Stimulated activated CD4-positive, alpha-beta T cell treated with anti-CD3 and anti-CD28 coated beads, Interleukin-4, amount 100 ng/mL, for 1 hour (primary cell): ENCODE data around the gene PRR30.
"Not testable (repeated sequence)": the region's sequence is repeated elsewhere in the genome, so short reads cannot be mapped to it uniquely, and the experiment has no call there.

Source experiments
- DNase-seq: peaks from one replicate; pipeline ENCODE4 v3.0.0-alpha.2; 2020

PRR30 gene

DNA sequence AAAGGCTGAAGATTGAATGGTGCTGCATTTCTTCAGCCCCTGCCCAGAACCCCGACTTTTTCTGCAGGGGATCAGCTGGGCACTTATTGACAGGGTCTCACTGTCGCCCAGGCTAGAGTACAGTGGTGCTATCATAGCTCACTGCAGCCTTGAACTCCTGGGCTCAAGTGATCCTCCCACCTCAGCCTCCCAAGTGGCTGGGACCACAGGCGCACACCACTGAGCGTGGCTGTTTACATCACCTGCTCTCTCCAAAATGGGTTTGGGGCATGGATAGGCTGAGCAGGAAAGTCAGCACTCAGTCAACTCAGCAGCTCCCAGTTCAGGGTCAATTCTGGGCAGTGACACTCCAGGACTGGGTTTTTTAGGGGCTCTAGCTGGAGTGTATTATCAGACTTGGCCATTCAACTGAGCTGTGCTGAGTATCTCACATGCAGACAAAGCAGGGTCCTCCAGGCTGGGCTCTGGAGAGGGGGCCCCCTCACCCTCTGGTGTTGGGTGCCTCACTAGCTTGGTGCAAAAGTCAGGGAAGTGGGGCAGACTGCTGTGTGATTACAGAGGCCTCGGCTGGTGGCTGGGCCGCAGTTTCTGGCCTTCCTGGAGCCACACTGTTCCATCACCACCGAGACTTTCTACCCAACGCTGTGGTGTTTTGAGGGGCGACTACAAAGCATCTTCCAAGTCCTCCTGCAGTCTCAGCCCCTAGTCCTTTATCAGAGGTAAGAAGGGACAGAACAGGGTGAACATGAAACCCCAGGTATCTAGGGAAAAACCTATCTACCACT is 11.1 kb downstream of the PRR30 start:
- DNase-seq = no peak

DNA sequence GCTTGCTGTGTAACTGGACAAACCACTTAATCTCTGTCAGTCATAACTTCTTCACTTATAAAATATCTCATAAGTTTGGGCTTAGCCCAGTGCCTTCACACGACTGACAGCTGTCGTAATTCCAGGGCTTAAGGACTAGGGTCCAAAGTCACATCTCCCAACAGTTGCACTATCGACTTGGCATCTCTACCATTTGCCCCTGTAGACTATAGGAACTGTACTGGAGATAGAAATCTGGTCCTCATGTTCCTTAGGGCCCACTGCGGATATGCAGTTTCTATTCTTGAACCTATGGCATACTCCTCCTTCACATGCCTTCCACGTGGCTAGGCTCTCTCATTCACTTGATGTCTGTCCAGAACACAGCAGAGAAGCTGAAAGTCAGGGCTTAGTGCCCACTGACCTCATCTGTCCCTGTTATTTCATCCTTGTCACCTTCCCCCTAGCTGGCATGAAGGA is 12.9 kb downstream of the PRR30 start:
- no peak for DNase-seq

DNA sequence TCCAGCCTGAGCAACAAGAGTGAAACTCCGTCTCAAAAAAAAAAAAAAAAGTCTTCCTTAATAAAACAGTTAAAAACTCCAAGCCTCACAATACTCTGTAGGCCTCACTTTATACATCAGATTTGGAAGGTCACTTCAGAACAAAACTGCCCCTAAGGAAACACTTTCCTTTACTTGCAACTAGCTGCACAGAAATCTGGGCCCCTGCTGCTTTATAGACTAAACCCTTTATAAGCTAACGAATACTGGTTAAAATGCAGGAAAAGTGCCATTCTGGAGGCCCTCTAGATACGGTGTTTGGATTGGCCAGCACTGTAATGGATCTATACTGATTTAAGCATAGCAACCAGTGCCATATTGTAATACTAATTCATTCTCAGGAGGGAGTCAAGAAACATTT is 14.1 kb downstream of the PRR30 start:
- no peak for DNase-seq

- peak; percentile 65 for DNase-seq
Measured at GRCh38 chr2:27123302-27124150, 15.7 kb downstream of the PRR30 start, which contains the start of gene ABHD1. Gene ABHD1 (plus strand): TSS chr2:27123815. CDS start chr2:27123949, 134 bp downstream.

GRCh38 chr2:27122791-27123190 is 16.4 kb downstream of the PRR30 start:
- DNase-seq = no peak

DNA sequence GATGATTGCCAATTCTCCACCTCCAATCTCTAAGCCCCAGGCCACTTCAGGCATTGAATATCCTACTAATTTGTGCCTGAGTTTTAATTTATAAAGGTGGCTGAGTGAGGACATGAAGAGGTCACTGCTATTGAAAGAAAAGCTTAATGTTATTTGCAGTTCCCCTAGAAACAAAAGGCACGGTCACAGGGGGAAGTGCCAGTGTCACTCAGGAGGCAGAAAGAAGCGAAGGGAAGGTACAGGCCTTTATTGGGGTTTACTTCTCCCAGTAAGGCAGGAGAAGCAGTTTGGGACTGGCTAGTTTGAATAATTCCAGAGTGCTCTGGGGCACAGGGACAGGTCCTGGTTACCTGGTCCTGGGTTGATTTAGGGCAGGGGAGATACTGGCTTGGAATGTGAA is 17.3 kb downstream of the PRR30 start:
- DNase-seq = no peak

GRCh38 chr2:27119330-27119670 is 19.9 kb downstream of the PRR30 start:
- DNase-seq = not testable (repeated sequence)

DNA sequence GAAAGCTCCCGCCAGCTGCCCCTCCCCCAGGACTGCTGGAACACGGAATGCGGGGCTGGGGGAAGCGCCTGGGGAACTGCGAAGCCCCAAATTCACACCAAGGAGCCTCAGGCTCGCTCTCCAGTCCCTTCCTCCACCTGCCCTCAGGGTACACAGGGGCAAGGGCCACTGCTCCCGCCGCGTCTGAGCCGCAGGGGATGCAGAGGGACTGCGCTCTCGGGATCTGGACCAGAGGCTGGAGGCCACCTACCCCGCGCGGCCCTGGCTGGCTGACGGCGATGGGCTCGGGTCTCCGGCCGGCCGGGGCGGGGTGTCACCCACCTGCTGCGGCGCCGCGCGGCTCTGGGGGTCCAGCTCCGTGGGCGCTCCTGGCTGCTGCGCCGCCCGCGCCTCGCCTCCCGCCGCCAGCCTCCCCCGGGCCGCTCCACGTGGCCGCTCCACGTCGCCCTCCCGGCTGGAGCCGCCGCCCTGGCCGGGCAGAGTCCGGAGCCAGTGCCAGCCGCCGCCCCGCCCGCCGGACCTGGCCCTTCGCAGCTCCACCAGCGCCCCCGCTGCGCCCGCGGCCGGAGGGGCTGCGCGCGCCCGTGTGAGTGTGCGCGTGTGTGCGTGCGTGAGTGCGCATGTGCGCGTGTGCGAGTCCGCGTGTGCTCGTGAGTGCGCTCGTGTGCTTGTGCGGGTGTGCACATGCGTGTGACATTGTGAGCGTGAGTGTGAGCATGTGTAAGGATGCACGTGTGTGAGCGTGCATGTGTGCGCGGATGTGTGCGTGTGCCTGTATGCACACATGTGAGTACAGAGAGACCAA is 20.5 kb downstream of the PRR30 start, which contains the start of gene CGREF1:
TSS of gene CGREF1 (minus strand) at position 604 of the 805 bp plus-strand sequence. CDS start 14,762 bp downstream, outside the sequence.
- DNase-seq = peak; percentile 36

DNA sequence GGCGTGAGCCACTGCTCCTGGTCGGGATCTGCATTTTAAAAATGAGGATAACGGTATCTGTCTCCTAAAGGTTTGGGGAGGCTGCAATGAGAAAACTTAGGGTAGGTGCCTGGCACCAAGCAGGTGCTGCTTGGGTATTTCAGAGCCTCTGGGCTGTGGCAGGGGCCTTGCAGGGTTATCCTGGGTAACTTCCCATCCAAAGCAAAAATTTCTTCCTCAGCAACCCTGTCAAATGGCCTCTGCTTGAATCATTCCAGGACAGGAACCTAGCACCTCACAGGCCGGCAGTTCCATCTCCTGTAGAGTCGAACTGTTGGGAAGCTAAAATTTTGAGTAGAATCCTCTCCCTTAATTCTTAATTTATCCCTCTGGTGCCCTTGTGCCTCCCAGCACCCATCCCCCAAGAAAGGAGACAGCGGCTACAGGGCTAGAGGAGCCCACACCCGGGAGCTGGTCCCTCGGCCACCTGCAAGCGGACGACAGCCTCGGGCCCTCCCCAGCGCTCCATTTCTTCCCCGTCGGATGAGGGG is 21.1 kb downstream of the PRR30 start:
- DNase-seq = no peak

GRCh38 chr2:27115519-27115918 is 23.7 kb downstream of the PRR30 start:
- no peak for DNase-seq

DNA sequence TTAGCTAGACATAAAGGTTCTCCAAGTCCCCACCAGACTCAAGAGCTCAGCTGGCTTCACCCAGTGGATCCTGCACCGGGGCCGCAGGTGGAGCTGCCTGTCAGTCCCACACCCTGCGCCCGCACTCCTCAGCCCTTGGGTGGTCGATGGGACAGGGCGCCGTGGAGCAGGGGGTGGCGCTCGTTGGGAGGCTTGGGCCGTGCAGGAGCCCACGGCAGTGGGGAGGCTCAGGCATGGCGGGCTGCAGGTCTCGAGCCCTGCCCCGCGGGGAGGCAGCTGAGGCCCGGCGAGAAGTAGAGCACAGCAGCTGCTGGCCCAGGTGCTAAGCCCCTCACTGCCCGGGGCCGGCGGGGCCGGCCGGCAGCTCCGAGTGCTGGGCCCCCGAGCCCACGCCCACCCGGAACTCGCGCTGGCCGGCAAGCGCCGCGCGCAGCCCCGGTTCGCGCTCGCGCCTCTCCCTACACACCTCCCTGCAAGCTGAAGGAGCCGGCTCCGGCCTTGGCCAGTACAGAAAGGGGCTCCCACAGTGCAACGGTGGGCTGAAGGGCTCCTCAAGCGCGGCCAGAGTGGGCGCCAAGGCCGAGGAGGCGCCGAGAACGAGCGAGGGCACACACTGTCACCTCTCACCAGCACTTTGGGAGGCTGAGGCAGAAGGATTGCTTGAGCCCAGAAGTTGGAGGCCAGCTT is 27.7 kb downstream of the PRR30 start:
- not testable (repeated sequence) for DNase-seq

GRCh38 chr2:27110603-27111352 is 28.4 kb downstream of the PRR30 start:
- not testable (repeated sequence) for DNase-seq

GRCh38 chr2:27109083-27109482 is 30.1 kb downstream of the PRR30 start:
- DNase-seq = no peak

DNA sequence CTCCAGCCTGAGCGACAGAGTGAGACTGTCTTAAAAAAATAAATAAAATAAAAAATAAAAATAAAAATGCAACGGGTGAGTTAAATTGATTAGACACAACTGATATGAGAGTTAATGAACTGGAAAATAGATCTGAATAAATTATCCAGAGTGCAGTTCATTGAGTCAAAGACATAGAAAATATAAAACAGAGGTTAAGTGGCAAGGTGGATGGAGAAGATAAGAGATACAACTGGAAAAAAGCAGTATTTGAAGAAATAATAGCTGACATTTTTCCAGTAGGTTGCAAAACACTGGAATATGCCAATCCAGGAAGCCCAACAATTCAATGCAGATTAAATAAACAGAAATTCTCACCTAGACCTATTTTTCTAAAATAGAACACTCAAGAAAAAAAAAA is 31.0 kb downstream of the PRR30 start:
- DNase-seq = no peak

DNA sequence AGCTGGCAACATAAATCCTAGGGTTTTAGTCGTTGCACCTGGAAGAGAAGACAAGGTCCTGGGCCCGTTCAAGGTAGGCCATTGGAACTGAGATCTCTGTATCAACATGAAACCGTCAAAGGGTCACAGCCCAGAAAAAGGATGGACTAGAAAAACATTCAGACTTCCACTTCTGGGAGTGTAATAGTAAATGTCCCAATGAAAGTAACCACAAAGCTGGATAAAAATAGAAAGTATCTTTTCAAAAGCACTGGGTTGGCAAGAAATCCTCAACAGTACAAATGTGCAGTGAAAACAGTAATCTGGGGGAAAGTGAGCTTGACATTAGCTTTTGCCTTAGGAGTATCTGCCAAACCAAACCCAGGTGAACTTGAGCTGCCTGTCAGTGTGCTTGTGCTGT is 33.2 kb downstream of the PRR30 start:
- no peak for DNase-seq

GRCh38 chr2:27102329-27102728 is 36.9 kb downstream of the PRR30 start:
- no peak for DNase-seq

DNA sequence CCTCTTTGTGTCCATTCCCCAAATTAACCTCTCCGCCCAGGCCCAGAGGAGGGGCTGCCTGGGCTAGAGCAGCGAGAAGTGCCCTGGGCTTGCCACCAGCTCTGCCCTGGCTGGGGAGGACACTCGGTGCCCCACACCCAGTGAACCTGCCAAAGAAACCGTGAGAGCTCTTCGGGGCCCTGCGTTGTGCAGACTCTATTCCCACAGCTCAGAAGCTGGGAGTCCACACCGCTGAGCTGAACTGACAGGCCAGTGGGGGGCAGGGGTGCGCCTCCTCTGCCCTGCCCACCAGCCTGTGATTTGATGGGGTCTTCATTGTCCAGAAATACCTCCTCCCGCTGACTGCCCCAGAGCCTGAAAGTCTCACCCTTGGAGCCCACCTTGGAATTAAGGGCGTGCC is 39.2 kb downstream of the PRR30 start:
- DNase-seq = no peak

- DNase-seq = no peak
Measured at GRCh38 chr2:27099334-27099955, 39.8 kb downstream of the PRR30 start.

- no peak for DNase-seq
Measured at GRCh38 chr2:27097341-27097740, 41.9 kb downstream of the PRR30 start.

GRCh38 chr2:27096748-27097297 is 42.4 kb downstream of the PRR30 start:
- DNase-seq = no peak
